Mucosa of descending colon (tissue), 3 donors: ENCODE measurements around the gene COL17A1. TPM values are rescaled to one million over a fixed set of nuclear protein-coding genes. Genes with fewer than 3 reads are reported as not detected.

Experiments
- ATAC-seq: fragments of 200-7000 bp; cut with Tn5 transposase; one replicate; pipeline ENCODE4 v1.9.1; 2020; ENCODE audit warnings: mild to moderate bottlenecking, moderate library complexity
- DNase-seq, 3 donors: peaks; one replicate each; pipeline ENCODE4 v3.0.0-alpha.2; 2020
- H3K36me3 ChIP-seq: fragments of 200-600 bp; one replicate; pipeline ENCODE4 v1.8.0; 2021; ENCODE audit warnings: low read depth, mild to moderate bottlenecking
- H3K4me1 ChIP-seq: fragments of 200-600 bp; one replicate; pipeline ENCODE4 v1.8.0; 2021; ENCODE audit warnings: low read depth, mild to moderate bottlenecking
- H3K4me3 ChIP-seq: fragments of 200-600 bp; one replicate; pipeline ENCODE4 v1.8.0; 2021; ENCODE audit warnings: mild to moderate bottlenecking
- H3K9me3 ChIP-seq: fragments of 200-600 bp; one replicate; pipeline ENCODE4 v1.8.0; 2021; ENCODE audit warnings: mild to moderate bottlenecking
- intact Hi-C, 2 donors: fragments of 100-400 bp; cut with DNase I in 1 of 2; cut with micrococcal nuclease in 1 of 2; formaldehyde crosslinking; loops; one replicate each; pipeline versions ENCODE4 v1.11.0 to v1.11.1; 2022; cut with DNase I, micrococcal nuclease
- total RNA-seq, 3 donors: library from RNA; stranded (reverse); fragmentation: NEBNext Ultra II Directional in 2 of 3; extraction: Animal tissue kit (Norgen Biotek cat#: 25700) in 2 of 3; gene quantifications; one replicate each; pipeline versions ENCODE4 v1.2.1 to v1.2.4, GENCODE V29; 2021 to 2023
- TF ChIP-seq, protein P1 (sequence below): fragments of 200-600 bp; IDR thresholded peaks from one replicate; pipeline ENCODE4 v1.8.0; 2022; ENCODE audit warnings: antibody characterized with exemption, mild to moderate bottlenecking
- donor health status: DM: no; HTN: no; CAD: no; lungs with moderate emphysema.
- donor health status: DM: no; HTN: no; CAD: no.
- donor health status: DM: no; HTN: yes; CAD: no.

COL17A1 gene
- total RNA-seq, 3 donors from 2014 or later = 95.1 to 284 (median 119) TPM

DNA sequence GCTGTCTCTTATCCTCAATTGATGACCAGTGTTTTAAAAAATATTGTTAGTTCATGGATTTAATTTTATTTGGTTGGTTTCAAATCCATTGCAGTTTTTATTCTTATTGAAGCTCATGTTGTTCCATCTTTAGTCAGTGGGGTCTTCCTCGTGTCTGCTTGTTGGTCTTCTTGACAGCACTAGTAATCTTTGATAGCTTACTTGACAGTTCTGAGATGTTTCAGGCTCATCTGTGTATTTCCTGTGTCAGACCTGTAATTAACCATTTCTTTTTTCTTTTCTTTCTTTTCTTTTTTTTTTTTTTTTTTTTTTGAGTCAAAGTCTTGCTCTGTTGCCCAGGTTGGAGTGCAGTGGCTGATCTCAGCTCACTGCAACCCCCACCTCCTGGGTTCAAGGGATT lies 90.5 kb downstream of the COL17A1 start:
- intact Hi-C loops = no loop called here
- ATAC-seq = no peak
- TF ChIP-seq, protein P1, sequence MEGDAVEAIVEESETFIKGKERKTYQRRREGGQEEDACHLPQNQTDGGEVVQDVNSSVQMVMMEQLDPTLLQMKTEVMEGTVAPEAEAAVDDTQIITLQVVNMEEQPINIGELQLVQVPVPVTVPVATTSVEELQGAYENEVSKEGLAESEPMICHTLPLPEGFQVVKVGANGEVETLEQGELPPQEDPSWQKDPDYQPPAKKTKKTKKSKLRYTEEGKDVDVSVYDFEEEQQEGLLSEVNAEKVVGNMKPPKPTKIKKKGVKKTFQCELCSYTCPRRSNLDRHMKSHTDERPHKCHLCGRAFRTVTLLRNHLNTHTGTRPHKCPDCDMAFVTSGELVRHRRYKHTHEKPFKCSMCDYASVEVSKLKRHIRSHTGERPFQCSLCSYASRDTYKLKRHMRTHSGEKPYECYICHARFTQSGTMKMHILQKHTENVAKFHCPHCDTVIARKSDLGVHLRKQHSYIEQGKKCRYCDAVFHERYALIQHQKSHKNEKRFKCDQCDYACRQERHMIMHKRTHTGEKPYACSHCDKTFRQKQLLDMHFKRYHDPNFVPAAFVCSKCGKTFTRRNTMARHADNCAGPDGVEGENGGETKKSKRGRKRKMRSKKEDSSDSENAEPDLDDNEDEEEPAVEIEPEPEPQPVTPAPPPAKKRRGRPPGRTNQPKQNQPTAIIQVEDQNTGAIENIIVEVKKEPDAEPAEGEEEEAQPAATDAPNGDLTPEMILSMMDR = no peak
- no peak overlapping the region for H3K4me3 ChIP-seq
- no peaks in the 10 kb centered on the region for H3K36me3 ChIP-seq
- no peaks in the 10 kb centered on the region for H3K4me1 ChIP-seq
- DNase-seq = no peak
- H3K9me3 ChIP-seq = no peaks in the 10 kb centered on the region

DNA sequence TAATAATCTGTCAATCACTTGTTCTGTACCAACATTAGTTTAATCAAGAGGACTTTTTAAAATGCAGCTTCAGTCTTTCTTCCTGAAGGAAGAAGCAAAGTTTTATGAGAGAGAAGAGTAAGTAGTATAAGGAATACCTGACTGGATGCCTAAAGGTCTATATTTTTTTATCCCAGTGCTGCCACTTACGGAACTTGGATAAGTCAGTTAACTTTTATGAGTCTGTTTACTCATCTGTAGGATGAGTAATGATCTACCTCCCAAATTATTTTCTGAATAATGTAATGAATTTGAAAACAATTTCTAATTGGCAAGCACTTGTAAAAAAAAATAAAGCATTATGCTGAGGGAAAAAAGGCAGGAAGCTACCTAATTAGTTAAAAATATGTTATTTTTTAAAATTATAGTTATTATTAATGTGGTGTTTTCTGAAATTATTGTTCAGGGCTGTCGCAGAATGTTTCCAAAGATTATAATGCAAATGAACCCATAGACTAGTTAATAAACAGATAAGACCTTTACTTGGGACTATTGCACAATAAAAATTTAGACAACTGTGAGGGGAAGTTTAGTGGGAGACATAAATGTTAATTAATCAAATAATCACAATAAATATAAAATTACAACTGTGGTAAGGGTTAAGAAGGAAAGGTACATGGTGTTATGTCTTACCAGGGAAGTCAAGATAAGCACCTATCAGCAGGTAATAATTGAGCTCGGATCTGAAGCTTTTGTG lies 94.1 kb downstream of the COL17A1 start:
- Histone ChIP-seq H3K4me3 (no peak overlapping the region), H3K36me3 (no peaks in the 10 kb centered on the region), H3K4me1 (no peaks in the 10 kb centered on the region), H3K9me3 (no peaks in the 10 kb centered on the region)
- TF ChIP-seq, protein P1 = no peak
- DNase-seq (no peak), ATAC-seq (no peak)
- intact Hi-C loops = no loop called here

DNA sequence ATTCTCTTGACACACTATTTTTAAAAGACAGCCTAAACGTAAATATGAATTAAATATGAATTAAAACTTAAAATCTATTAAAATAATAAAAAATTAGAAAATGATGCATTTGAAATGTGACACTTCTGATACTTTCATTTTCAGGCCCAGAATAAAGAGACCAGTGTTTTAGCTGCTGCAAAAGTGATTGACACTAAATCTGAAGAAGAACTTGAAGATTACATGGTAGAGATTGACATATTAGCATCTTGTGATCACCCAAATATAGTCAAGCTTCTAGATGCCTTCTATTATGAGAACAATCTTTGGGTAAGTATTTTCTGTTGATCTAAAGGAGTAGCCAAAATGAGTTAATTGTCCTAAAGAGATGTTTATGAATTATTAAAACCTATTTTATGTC lies 95.1 kb downstream of the COL17A1 start:
- TF ChIP-seq, protein P1 = no peak
- H3K9me3 ChIP-seq = no peaks in the 10 kb centered on the region
- ATAC-seq = no peak
- no peak overlapping the region for H3K4me3 ChIP-seq
- no peaks in the 10 kb centered on the region for H3K4me1 ChIP-seq
- intact Hi-C loops = no loop called here
- no peak for DNase-seq
- H3K36me3 ChIP-seq = no peaks in the 10 kb centered on the region

DNA sequence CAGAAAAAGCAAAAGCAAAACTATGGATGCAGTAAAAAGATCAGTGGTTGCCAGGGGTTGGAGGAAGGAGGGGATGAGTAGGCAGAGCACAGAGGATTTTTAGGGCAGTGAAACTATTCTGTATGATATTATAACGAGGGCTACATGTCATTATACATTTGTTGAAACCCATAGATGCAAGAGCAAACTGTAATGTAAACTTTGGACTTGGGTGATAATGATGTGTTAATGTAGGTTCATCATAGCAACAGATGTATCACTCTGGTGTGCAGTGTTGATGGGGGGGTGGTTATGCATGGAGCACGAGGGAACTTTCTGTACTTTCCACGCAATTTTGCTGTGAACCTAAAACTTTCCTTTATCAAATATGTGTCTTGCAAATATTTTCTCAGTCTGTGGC lies 95.6 kb downstream of the COL17A1 start:
- intact Hi-C loops = no loop called here
- H3K4me1 ChIP-seq = no peaks in the 10 kb centered on the region
- TF ChIP-seq, protein P1 = no peak
- DNase-seq (no peak), ATAC-seq (no peak)
- no peak overlapping the region for H3K4me3 ChIP-seq
- H3K9me3 ChIP-seq = no peaks in the 10 kb centered on the region
- no peaks in the 10 kb centered on the region for H3K36me3 ChIP-seq

DNA sequence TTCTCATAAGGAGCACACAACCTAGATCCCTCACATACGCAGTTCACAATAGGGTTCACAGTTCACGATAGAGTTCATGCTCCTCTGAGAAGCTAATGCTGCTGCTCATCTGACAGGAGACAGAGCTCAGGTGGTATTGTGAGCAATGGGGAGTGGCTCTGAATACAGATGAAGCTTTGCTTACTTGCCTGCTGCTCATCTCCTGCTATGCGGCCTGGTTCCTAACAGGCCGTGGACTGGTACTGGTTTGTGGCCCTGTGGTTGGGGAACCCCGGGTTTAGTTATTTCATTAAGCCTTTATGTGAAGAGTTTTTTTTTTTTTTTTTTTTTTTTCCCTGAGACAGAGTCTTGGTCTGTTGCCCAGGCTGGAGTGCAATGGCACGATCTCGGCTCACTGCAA lies 99.3 kb downstream of the COL17A1 start:
- ATAC-seq = no peak
- Histone ChIP-seq H3K9me3 (no peaks in the 10 kb centered on the region), H3K4me1 (peaks cover 11% of the 10 kb centered on the region), H3K36me3 (no peaks in the 10 kb centered on the region), H3K4me3 (no peak overlapping the region)
- DNase-seq = no peak
- intact Hi-C loops = no loop called here
- TF ChIP-seq, protein P1 = no peak
